Aorta (tissue), 5 donors: ENCODE measurements around the gene SH2D4B. TPM values are rescaled to one million over a fixed set of nuclear protein-coding genes. Genes with fewer than 3 reads are reported as not detected.

ENCODE experiments used
- ATAC-seq: fragments of 200-7000 bp; cut with Tn5 transposase; one replicate; pipeline ENCODE4 v1.9.1; 2022; ENCODE audit warnings: moderate library complexity; ENCODE audit not compliant: low FRiP score
- DNase-seq, 2 donors: peaks; one replicate each; pipeline ENCODE4 v3.0.0-alpha.2; 2020
- H3K27ac ChIP-seq, 2 donors: one replicate each; pipeline ENCODE4 v1.5.1; 2013; ENCODE audit warnings: low read length in 2 of 2, mild to moderate bottlenecking in 2 of 2, moderate library complexity in 2 of 2, control low read depth in 1 of 2, inconsistent platforms in 1 of 2, low read depth in 1 of 2
- H3K27me3 ChIP-seq, 2 donors: one replicate each; pipeline ENCODE4 v1.6.1; 2013; ENCODE audit warnings: control low read depth in 1 of 2, low read length in 1 of 2, mild to moderate bottlenecking in 1 of 2, moderate library complexity in 1 of 2; ENCODE audit not compliant: insufficient read depth in 2 of 2, control insufficient read depth in 1 of 2
- H3K36me3 ChIP-seq, 2 donors: one replicate each; pipeline ENCODE4 v1.6.1; 2013; ENCODE audit warnings: control low read depth in 1 of 2, low read length in 1 of 2, mild to moderate bottlenecking in 1 of 2; ENCODE audit not compliant: insufficient read depth in 2 of 2, control insufficient read depth in 1 of 2
- H3K4me1 ChIP-seq, 2 donors: one replicate each; pipeline ENCODE4 v1.6.1; 2013; ENCODE audit warnings: low read length in 2 of 2, control low read depth in 1 of 2, mild to moderate bottlenecking in 1 of 2, moderate library complexity in 1 of 2; ENCODE audit not compliant: insufficient read depth in 2 of 2, control insufficient read depth in 1 of 2
- H3K4me3 ChIP-seq, 2 donors: one replicate each; pipeline ENCODE4 v1.5.1; 2013; ENCODE audit warnings: low read length in 2 of 2, control low read depth in 1 of 2, mild to moderate bottlenecking in 1 of 2
- H3K9me3 ChIP-seq: one replicate; pipeline ENCODE4 v1.6.1; 2013; ENCODE audit warnings: mild to moderate bottlenecking, low read length; ENCODE audit not compliant: control insufficient read depth
- WGBS, 2 donors: extraction: QIAGEN DNeasy Blood & Tissue Kit; methylation state at CpG; one replicate each; pipeline ENCODE4 v1.1.7; 2013; 5-methylcytosine and 5-hydroxymethylcytosine counted together
- intact Hi-C, 2 donors: fragments of 100-400 bp; cut with DNase I; formaldehyde crosslinking; loops; one replicate each; pipeline versions ENCODE4 v1.14.2 to v1.15.0; 2022
- polyA plus RNA-seq, 2 donors: library from polyadenylated mRNA; stranded (reverse); fragments of 200-250 nt; gene quantifications; one replicate each; pipeline ENCODE4 v1.2.3, GENCODE V29; 2013
- total RNA-seq, 2 donors: library from RNA; stranded (reverse); fragmentation: NEBNext Ultra II Directional; extraction: Animal tissue kit (Norgen Biotek cat#: 25700); gene quantifications; one replicate each; pipeline ENCODE4 v1.2.1, GENCODE V29; 2021
- donor health status: healthy with polysubstance abuse.
- donor health status: Bipolar disorder and iron deficiency.
- donor health status: DM: no; HTN: no; CAD: no.
- donor health status: DM: no; HTN: no; CAD: no.
- donor health status: DM: yes; HTN: yes; CAD: no.

Gene SH2D4B
- total and polyA plus RNA-seq, 4 donors: 0.27 to 0.52 TPM; not detected in 2

GRCh38 chr10:80571352-80571751, 33.6 kb downstream of the SH2D4B start:
- no peaks in the 10 kb centered on the region for H3K4me1 ChIP-seq
- H3K9me3 ChIP-seq: peaks cover under 1% of the 10 kb centered on the region
- intact Hi-C loops: no loop called here
- ATAC-seq (no peak), DNase-seq (no peak)
- H3K4me3 ChIP-seq: no peak overlapping the region
- H3K27me3 ChIP-seq: no peaks in the 10 kb centered on the region
- no peak overlapping the region for H3K27ac ChIP-seq
- WGBS, 2 donors: 97 to 99% methylated on average over 9 of the region's 9 CpGs
- H3K36me3 ChIP-seq: no peaks in the 10 kb centered on the region

GRCh38 chr10:80579181-80579763, 41.6 kb downstream of the SH2D4B start:
- Histone ChIP-seq H3K4me3 (no peak overlapping the region), H3K36me3 (no peaks in the 10 kb centered on the region), H3K27me3 (no peaks in the 10 kb centered on the region), H3K27ac (no peak overlapping the region), H3K9me3 (peaks cover 6% of the 10 kb centered on the region), H3K4me1 (no peaks in the 10 kb centered on the region)
- ATAC-seq (no peak), DNase-seq (no peak)
- intact Hi-C loops: no loop called here
- WGBS, 2 donors: 80 to 81% methylated on average over 5 of the region's 5 CpGs

- 86 to 89% methylated on average over 5 of the region's 5 CpGs for WGBS, 2 donors
- DNase-seq: no peak
Measured at GRCh38 chr10:80579849-80580637, 42.3 kb downstream of the SH2D4B start.

GRCh38 chr10:80580638-80581468, 43.2 kb downstream of the SH2D4B start:
- H3K4me1 ChIP-seq: no peaks in the 10 kb centered on the region
- ATAC-seq (no peak), DNase-seq (no peak)
- WGBS, 2 donors: 57 to 70% methylated on average over 7 of the region's 7 CpGs
- H3K36me3 ChIP-seq: no peaks in the 10 kb centered on the region
- no peak overlapping the region for H3K4me3 ChIP-seq
- no peaks in the 10 kb centered on the region for H3K27me3 ChIP-seq
- H3K27ac ChIP-seq: no peak overlapping the region
- peaks cover 6% of the 10 kb centered on the region for H3K9me3 ChIP-seq
- intact Hi-C loops: no loop called here

More at GRCh38 chr10:80579849-80580637, 42.3 kb downstream of the SH2D4B start:
- Histone ChIP-seq H3K27me3 (no peaks in the 10 kb centered on the region), H3K36me3 (no peaks in the 10 kb centered on the region), H3K9me3 (peaks cover 6% of the 10 kb centered on the region), H3K4me3 (no peak overlapping the region), H3K27ac (no peak overlapping the region), H3K4me1 (no peaks in the 10 kb centered on the region)
- intact Hi-C loops: no loop called here
- ATAC-seq: no peak

GRCh38 chr10:80581469-80581835, 43.8 kb downstream of the SH2D4B start:
- H3K4me3 ChIP-seq: no peak overlapping the region
- H3K27me3 ChIP-seq: no peaks in the 10 kb centered on the region
- H3K9me3 ChIP-seq: peaks cover 4% of the 10 kb centered on the region
- no peak overlapping the region for H3K27ac ChIP-seq
- no peaks in the 10 kb centered on the region for H3K4me1 ChIP-seq
- WGBS, 2 donors: 76 to 84% methylated on average over 5 of the region's 5 CpGs
- intact Hi-C loops: no loop called here
- no peak for ATAC-seq
- H3K36me3 ChIP-seq: no peaks in the 10 kb centered on the region
- no peak for DNase-seq

- H3K36me3 ChIP-seq: no peaks in the 10 kb centered on the region
- no peak for DNase-seq
- intact Hi-C loops: no loop called here
Measured at GRCh38 chr10:80582286-80582960, 44.7 kb downstream of the SH2D4B start.

GRCh38 chr10:80583685-80584084, 46.0 kb downstream of the SH2D4B start:
- H3K4me3 ChIP-seq: no peak overlapping the region
- H3K27ac ChIP-seq: no peak overlapping the region
- ATAC-seq (no peak), DNase-seq (no peak)
- H3K36me3 ChIP-seq: no peaks in the 10 kb centered on the region
- H3K9me3 ChIP-seq: no peaks in the 10 kb centered on the region
- H3K4me1 ChIP-seq: no peaks in the 10 kb centered on the region
- intact Hi-C loops: no loop called here
- WGBS, 2 donors: 56 to 80% methylated on average over 1 of the region's 1 CpG
- H3K27me3 ChIP-seq: no peaks in the 10 kb centered on the region

More at GRCh38 chr10:80582286-80582960, 44.7 kb downstream of the SH2D4B start:
- Histone ChIP-seq H3K9me3 (no peaks in the 10 kb centered on the region), H3K4me3 (no peak overlapping the region), H3K4me1 (no peaks in the 10 kb centered on the region), H3K27ac (no peak overlapping the region), H3K27me3 (no peaks in the 10 kb centered on the region)
- no peak for ATAC-seq
- WGBS, 2 donors: 21 to 23% methylated on average over 3 of the region's 3 CpGs

- DNase-seq: no peak
- WGBS, 2 donors: 96 to 97% methylated on average over 19 to 23 of the region's 23 CpGs
- intact Hi-C loops: no loop called here
Measured at GRCh38 chr10:80585812-80586211, 48.1 kb downstream of the SH2D4B start.

More at GRCh38 chr10:80585812-80586211, 48.1 kb downstream of the SH2D4B start:
- Histone ChIP-seq H3K4me1 (no peaks in the 10 kb centered on the region), H3K27ac (no peak overlapping the region), H3K9me3 (no peaks in the 10 kb centered on the region), H3K27me3 (no peaks in the 10 kb centered on the region), H3K36me3 (no peaks in the 10 kb centered on the region), H3K4me3 (no peak overlapping the region)
- ATAC-seq: no peak
